HL-60 (cell line): ENCODE data around the gene FAM177A1.

Experiments used
- DNase-seq, 2 experiments: peaks; one replicate each; pipeline ENCODE4 v3.0.0-alpha.2; 2010 to 2020; ENCODE audit warnings: low read depth in 1 of 2, low spot score in 1 of 2
- H3K27ac ChIP-seq: fragments of 250-450 bp; sonication (Bioruptor Pico); replicated peaks from 2 replicates; pipeline ENCODE4 v1.5.1; 2020; ENCODE audit warnings: mild to moderate bottlenecking, moderate library complexity
- H3K27me3 ChIP-seq: fragments of 250-450 bp; sonication (Bioruptor Pico); 2 replicates; pipeline ENCODE4 v1.5.1; 2021; ENCODE audit warnings: mild to moderate bottlenecking, moderate library complexity; ENCODE audit not compliant: insufficient read depth, poor library complexity, severe bottlenecking
- H3K4me3 ChIP-seq: replicated peaks from 2 replicates; pipeline ENCODE4 v1.5.1; 2011; ENCODE audit warnings: mild to moderate bottlenecking, control low read depth, low read length; ENCODE audit not compliant: insufficient read depth
- GABPA ChIP-seq: IDR thresholded peaks from 2 replicates; pipeline ENCODE4 v1.6.1; 2012; ENCODE audit warnings: low read depth
- POLR2AphosphoS5 ChIP-seq: IDR thresholded peaks from 2 replicates; pipeline ENCODE4 v1.6.1; 2012; ENCODE audit warnings: low read depth
- SPI1 ChIP-seq: IDR thresholded peaks from 2 replicates; pipeline ENCODE4 v1.6.1; 2012; ENCODE audit warnings: low read depth, mild to moderate bottlenecking, borderline replicate concordance
- TF ChIP-seq, protein P1 (sequence below): IDR thresholded peaks from 2 replicates; pipeline ENCODE4 v1.6.1; 2012; ENCODE audit warnings: low read depth; ENCODE audit not compliant: insufficient replicate concordance
- TF ChIP-seq, protein P2 (sequence below): IDR thresholded peaks from one replicate; pipeline ENCODE4 v1.5.1; 2011; ENCODE audit warnings: low read length, control low read depth, inconsistent platforms; ENCODE audit not compliant: insufficient read depth

FAM177A1 gene

DNA sequence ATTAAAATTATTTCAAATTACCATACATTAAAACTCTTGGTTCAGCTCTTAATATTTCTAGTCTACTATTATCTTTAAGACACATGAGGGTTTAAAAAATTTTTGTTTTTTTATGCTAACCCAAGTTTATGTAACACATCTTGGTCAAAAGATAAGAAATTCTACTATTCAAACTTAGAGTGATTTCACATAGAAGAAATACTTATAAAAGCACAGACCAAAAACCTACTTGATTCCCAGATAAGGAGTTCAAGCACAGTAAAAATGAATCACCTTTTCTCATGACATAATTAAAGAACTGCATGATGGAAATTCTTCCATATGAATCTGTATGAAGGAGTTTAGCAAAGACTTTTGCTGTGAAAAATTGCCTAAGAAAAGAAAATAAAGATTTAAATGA is 61.8 kb downstream of the FAM177A1 start:
- TF ChIP-seq, protein P1, sequence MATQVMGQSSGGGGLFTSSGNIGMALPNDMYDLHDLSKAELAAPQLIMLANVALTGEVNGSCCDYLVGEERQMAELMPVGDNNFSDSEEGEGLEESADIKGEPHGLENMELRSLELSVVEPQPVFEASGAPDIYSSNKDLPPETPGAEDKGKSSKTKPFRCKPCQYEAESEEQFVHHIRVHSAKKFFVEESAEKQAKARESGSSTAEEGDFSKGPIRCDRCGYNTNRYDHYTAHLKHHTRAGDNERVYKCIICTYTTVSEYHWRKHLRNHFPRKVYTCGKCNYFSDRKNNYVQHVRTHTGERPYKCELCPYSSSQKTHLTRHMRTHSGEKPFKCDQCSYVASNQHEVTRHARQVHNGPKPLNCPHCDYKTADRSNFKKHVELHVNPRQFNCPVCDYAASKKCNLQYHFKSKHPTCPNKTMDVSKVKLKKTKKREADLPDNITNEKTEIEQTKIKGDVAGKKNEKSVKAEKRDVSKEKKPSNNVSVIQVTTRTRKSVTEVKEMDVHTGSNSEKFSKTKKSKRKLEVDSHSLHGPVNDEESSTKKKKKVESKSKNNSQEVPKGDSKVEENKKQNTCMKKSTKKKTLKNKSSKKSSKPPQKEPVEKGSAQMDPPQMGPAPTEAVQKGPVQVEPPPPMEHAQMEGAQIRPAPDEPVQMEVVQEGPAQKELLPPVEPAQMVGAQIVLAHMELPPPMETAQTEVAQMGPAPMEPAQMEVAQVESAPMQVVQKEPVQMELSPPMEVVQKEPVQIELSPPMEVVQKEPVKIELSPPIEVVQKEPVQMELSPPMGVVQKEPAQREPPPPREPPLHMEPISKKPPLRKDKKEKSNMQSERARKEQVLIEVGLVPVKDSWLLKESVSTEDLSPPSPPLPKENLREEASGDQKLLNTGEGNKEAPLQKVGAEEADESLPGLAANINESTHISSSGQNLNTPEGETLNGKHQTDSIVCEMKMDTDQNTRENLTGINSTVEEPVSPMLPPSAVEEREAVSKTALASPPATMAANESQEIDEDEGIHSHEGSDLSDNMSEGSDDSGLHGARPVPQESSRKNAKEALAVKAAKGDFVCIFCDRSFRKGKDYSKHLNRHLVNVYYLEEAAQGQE: no peak
- no peak for TF ChIP-seq POLR2AphosphoS5
- TF ChIP-seq SPI1: no peak
- TF ChIP-seq, protein P2, sequence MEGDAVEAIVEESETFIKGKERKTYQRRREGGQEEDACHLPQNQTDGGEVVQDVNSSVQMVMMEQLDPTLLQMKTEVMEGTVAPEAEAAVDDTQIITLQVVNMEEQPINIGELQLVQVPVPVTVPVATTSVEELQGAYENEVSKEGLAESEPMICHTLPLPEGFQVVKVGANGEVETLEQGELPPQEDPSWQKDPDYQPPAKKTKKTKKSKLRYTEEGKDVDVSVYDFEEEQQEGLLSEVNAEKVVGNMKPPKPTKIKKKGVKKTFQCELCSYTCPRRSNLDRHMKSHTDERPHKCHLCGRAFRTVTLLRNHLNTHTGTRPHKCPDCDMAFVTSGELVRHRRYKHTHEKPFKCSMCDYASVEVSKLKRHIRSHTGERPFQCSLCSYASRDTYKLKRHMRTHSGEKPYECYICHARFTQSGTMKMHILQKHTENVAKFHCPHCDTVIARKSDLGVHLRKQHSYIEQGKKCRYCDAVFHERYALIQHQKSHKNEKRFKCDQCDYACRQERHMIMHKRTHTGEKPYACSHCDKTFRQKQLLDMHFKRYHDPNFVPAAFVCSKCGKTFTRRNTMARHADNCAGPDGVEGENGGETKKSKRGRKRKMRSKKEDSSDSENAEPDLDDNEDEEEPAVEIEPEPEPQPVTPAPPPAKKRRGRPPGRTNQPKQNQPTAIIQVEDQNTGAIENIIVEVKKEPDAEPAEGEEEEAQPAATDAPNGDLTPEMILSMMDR: no peak
- no peak for TF ChIP-seq GABPA
- Histone ChIP-seq H3K27me3 (no peaks in the 10 kb centered on the region), H3K27ac (no peak overlapping the region), H3K4me3 (no peak overlapping the region)
- DNase-seq: no peak

DNA sequence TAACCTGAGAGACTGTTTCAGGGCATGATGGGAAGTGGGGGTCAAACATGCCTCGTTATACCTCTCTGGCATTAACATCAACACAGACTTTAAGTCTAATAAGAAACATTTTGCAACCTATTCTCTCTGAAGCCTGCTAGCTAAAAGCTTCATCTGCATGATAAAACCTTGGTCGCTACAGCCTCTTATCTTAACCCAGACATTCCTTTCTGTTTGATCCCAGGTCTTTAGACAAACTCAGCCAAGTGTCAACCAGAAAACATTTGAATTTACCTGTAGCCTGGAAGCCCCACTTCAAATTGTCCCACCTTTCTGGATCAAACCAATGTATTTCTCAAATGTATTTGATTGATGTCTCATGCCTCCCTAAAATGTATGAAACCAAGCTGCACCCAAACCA is 66.6 kb downstream of the FAM177A1 start:
- DNase-seq: no peak
- H3K4me3 ChIP-seq: no peak overlapping the region
- no peaks in the 10 kb centered on the region for H3K27me3 ChIP-seq
- TF ChIP-seq POLR2AphosphoS5: no peak
- TF ChIP-seq, protein P1: no peak
- TF ChIP-seq, protein P2: no peak
- TF ChIP-seq SPI1: no peak
- no peak for TF ChIP-seq GABPA
- no peak overlapping the region for H3K27ac ChIP-seq

DNA sequence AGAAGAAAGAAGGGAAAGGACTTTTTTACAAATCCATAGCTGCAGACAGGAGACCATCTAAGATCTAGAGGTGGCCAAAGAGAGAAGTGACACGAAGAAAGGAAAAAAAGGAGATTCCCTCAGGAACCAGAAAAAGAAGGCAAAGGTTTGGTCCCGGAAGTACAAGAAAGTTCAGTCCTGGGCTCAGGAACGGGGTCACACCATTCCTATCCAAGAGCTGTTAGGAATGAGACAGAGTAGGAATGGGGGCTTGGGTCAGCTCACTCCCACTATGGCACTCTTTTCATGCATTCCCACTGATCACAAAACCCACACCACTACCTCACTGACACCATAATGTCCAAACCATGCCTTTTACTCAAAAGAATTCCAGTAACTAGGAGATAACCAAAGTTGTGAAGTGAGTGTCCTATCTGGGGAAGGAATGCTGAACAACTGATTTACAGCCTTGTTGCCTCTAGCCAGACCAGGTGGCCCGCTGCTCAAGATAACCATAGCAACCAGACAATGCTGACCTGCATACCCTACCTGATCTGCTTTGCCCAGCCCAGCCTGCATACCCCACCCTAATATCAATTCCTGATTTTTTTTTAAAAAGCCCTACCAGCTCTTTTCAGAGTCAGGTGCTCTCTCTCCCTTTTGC is 67.4 kb downstream of the FAM177A1 start:
- Histone ChIP-seq H3K27me3 (no peaks in the 10 kb centered on the region), H3K4me3 (no peak overlapping the region), H3K27ac (no peak overlapping the region)
- TF ChIP-seq, protein P2: no peak
- TF ChIP-seq GABPA (no peak), POLR2AphosphoS5 (no peak), SPI1 (no peak)
- TF ChIP-seq, protein P1: no peak
- no peak for DNase-seq
